ENCODE results near the gene SYT9.

Gene SYT9

DNA sequence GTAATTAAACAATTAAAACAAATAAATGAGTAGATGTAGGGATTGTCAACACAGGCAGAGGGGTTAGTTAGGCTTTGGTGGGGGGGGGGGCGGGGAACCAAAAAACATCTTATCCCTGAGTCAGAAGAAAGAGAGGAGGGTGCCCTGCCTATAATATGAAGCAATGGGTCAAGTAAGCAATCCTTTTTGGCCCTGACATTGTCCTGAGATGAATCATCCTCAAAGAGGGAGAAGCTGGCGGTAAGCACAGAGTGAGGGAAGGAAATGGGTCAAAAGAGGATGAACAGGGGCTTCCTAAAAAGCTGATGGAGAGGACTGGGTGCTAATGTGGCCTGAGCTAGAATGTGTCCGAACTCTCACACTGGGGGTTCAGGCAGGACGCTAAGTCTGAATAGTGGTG, 238.3 kb downstream of the SYT9 start:
- Histone ChIP-seq H3K4me3 (no peak overlapping the region), H3K27ac (no peak overlapping the region)

DNA sequence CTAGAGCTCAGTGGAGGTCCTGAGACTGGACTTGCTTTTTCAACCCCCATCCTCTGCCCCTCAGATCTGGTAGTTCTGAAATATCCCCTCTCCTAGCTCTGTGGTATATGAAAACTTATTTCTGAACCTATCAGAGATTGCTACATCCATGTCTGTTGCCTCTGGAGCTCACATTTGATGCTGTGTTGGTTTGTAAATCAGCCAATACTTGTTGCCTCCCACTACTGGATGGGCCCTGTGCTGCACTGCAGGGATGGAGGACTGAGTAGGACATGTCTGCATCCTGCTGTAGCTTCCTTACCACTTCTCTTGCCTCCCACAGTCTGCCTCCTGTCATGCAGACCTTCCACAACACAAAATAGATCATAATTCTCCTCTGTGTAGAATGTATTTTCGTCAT, 238.8 kb downstream of the SYT9 start:
- Histone ChIP-seq H3K4me3 (no peak overlapping the region), H3K27ac (no peak overlapping the region)

DNA sequence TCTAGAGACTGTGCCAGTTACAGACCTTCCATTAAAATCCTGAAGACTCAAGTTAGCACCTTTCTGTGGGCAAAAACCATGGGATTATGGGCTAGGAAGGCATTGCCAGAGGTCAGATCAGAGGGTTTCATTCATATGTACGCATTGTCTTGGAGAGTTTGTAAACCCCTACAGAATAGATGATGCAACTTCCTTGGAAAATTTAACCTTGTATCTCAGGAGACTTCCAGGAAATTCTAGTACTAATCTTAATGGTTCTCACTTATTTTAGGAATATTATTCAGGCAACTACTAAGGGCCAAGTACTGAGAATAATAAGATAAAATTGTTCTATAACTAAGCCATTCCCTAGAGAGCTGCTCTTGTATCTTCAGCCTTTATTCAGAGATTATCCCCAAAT, 240.5 kb downstream of the SYT9 start:
- Histone ChIP-seq H3K4me3 (no peak overlapping the region), H3K27ac (no peak overlapping the region)

DNA sequence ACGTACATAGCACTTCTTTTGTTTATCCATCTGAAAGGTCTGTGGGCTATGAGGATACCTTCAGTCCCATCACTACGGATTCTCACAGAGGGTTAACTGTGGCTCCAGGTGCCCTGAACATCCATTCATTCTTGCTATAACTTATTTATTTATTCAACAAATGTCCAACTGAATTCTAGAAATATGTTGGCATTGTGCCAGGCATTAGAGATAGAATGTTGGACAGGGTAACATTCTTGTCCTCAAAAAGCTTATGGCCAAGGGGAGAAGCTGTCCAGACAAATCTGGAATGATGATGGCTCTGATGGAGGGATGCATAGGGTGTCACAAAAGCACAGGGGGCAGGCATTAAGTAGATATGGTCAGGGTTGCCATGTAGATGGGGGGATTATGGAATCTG, 242.0 kb downstream of the SYT9 start:
- H3K27ac ChIP-seq = no peak overlapping the region
- no peak overlapping the region for H3K4me3 ChIP-seq

DNA sequence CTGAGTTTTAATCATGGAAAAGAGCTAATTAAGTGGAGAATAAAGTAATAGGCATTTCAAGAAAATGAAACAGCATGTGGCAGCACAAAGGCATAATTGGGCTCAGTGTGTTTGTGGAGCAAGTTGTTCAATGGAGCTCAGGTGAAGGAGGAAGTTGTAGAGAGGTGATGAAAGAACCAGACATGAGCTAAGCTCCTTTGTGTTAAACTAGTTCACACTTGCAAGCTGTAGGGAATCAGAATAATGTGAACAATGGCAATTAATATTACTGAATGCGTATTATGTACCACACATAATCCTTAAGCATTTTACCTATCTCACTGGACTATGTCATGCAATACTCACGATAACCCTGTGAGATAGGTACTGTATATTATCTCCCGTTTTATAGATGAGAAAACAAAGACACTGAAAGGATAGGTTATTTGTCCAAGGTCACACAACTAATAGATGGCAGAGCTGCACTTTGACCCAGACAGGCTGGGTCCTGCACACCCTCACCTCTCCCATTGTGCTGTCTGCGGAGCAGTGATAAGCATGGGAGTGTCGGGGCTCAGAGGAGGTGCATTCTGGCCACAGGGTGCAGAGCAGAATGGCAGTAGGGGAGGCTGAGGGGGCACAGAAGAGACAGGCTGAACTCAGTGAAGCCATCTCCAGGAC, 242.5 kb downstream of the SYT9 start:
- H3K4me3 ChIP-seq = no peak overlapping the region
- H3K27ac ChIP-seq = no peak overlapping the region

DNA sequence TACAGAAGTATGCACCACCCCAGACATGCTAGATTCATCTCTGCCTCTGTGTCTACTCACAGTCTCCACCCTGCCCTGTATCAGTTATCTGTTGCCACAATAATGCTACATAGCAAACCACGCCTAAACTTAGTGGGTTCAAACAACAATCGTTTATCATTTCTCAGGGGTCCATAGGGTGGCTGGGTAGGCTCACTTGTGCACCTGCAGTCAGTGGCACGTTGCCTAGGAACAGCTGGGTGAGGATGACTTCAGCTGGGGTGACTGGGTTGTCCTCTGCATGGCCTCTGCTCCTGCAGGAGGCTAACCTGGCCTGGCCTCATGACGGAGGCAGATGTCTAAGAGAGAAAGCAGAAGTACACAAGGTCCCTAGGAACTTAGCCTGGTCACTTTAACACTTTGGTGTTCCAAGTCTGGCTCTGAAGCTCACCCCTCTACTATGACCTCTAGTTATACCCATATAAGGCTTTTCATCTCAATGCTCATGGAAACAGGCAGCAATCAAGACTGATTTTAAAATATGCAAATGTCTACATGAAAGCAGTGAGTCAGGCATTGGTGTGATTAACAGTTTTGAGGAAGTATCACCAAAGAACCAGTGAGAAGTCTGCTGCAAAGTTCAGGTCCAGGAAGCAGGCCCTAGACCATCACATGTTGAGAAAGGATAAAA, 244.3 kb downstream of the SYT9 start:
- peak overlapping the region in 1 of 21 experiments; percentile 3 for H3K27ac ChIP-seq

DNA sequence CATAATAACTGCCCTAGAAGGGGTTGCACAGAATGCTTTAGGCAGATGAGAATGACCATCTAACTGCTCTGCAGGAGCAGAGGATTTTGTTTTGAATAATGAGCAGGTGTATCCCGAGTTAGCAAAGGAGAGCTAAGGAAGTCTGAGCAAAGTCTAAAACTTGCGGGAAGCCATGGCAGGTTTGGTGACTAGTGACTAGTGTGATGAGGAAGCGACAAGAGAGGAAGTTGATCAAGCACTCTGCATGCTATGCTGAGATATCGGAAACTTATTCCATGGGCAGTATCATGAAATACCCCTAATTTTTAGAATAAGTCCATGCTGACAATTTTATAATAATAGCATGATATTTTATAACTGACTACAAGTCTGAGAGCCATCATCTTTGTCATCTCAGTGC, 246.5 kb downstream of the SYT9 start:
- H3K27ac ChIP-seq = no peak overlapping the region
- no peak overlapping the region for H3K4me3 ChIP-seq

More for the DNA sequence above, 244.3 kb downstream of the SYT9 start:
- H3K4me3 ChIP-seq = no peak overlapping the region

DNA sequence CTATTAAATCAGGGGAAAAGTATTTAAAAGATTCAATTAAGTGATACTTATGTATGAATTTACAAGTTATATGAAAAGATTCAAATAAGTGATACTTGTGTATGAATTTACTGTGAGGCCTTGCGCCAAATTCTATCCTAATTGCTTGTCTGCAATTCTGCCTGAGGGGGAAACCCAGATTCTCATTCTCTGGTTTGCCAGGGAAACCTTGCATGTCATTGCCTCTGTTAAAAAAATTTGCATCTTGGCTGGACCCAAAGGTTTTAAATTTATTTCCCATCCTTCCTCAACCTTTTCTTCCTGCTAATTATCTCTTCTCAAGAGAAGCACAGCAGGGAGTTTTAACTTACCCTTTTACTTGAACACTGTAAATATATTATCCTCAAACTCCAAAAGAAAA, 247.4 kb downstream of the SYT9 start:
- H3K27ac ChIP-seq = no peak overlapping the region
- no peak overlapping the region for H3K4me3 ChIP-seq

DNA sequence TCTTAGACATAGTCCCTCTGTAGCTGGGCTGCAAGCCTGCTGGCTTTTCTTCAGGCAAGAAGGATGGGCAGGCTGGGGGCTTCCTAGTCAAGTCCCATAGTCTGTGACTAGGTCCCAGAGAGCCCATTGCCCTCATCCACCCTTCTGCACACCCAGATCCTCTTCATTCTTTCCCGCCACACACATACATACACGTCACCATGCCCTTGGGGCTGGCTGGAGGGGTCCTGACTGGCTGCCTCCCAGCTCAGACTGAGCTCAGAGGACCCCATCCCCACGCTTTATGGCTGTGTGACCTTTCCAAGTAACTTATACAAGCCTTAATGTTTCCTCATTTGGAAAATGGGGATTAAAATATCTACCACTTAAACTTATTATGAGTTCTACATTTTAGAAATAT, 248.5 kb downstream of the SYT9 start:
- H3K4me3 ChIP-seq = no peak overlapping the region
- H3K27ac ChIP-seq = no peak overlapping the region

DNA sequence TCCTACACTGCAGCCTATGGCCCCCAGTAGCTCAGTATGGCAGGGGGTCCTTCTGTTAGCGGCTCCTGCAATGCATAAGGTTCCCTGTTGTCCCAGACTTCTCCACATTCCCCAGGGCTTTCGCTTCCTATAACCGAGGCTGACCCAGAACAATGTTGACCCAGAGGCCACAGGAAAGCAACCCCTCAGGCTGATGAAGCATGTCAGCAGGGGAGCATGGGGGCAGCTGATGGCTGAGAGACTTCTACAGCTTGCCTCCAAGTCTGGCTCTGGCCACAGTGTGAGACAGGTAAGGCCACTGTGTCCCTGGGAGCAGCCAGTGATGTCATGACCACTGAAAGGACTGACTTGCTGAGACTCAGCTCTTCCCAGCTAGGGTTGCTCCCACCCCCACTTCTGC, 249.5 kb downstream of the SYT9 start:
- H3K27ac ChIP-seq = no peak overlapping the region

DNA sequence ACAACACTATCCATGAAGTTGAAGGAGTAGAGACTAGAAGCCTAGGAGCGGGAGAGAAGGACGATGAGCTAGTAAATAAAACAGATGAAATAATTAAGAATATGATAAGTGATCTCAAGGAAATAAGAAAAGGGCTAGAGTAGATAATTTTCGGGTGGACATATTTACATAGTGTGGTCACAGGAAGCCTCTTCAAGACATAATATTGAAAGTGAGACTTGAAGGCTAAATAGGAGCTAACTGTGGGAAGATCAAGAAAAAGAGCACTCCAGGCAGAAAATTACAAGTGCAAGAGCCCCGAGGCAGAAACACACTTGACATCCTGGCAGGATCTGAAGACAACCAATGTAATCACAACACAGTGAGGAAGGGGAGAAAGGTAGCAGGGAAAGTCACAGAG, 250.2 kb downstream of the SYT9 start:
- no peak overlapping the region for H3K4me3 ChIP-seq
- no peak overlapping the region for H3K27ac ChIP-seq

More for the DNA sequence above, 249.5 kb downstream of the SYT9 start:
- no peak overlapping the region for H3K4me3 ChIP-seq

DNA sequence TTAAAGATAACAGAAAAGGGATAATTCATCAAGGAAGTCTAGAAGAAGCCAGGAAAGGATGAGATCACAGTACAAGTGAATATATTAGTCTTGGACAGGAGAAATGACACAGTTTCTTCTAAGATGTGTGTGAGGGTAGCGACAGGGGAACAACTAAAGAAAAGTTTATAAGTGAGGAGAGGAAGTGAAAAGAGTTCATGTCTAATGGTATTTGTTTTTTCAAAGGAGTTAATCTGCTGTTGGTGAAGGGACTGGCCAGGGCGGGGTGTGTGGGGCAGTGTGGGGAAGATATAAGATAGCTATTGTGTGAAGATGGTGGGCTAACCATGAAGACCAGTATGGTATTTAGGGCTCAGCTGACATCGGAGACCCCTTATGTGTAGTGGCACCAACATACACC, 254.5 kb downstream of the SYT9 start:
- no peak overlapping the region for H3K4me3 ChIP-seq
- H3K27ac ChIP-seq = no peak overlapping the region

DNA sequence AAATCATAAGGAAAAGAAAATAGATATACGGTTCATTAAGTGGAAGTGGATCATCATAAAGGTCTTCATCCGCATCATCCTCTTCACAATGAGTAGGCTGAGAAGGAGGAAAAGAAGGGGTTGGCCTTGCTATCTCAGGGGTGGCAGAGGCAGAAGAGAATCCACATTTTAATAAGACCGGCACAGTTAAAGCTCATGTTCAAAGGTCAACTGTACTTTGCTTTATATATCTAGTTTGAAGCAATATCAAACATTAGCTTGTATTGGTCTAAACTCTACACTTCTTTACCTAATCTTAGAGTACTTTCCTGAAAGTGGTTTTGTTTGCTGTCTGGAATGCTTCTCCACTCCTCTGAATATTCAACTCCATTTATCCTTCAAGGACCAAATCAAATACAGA, 256.4 kb downstream of the SYT9 start:
- Histone ChIP-seq H3K4me3 (no peak overlapping the region), H3K27ac (no peak overlapping the region)

DNA sequence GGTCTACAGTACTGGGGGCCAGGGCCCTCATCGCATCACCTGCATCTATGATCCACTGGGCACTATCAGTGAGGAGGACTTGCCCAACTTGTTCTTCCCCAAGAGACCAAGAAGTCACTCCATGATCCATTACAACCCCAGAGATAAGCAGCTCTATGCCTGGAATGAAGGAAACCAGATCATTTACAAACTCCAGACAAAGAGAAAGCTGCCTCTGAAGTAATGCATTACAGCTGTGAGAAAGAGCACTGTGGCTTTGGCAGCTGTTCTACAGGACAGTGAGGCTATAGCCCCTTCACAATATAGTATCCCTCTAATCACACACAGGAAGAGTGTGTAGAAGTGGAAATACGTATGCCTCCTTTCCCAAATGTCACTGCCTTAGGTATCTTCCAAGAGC, 258.3 kb downstream of the SYT9 start:
- H3K27ac ChIP-seq = no peak overlapping the region
- no peak overlapping the region for H3K4me3 ChIP-seq

DNA sequence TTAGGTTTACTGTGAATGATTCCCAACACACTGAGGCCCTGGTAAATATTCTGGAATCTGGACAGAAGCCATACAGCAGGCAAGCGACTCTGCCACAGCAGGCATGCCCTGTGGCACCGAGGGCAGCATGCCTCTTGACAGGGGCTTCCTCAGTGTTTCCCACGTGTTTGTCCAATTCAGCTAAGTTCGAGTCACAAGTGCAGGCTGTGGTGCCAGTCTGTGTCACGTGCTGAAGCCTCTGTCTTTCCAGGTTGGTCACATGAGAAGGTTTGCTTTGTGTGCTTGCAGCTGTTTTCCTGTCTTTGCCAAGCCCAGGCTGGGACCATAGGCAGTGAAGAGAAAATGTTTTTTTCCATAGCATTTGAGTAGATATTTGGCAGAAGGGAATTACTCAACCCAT, 259.7 kb downstream of the SYT9 start:
- peak overlapping the region in 9 of 21 experiments; percentile 11 to 94 (median 86) for H3K27ac ChIP-seq
- no peak overlapping the region for H3K4me3 ChIP-seq

DNA sequence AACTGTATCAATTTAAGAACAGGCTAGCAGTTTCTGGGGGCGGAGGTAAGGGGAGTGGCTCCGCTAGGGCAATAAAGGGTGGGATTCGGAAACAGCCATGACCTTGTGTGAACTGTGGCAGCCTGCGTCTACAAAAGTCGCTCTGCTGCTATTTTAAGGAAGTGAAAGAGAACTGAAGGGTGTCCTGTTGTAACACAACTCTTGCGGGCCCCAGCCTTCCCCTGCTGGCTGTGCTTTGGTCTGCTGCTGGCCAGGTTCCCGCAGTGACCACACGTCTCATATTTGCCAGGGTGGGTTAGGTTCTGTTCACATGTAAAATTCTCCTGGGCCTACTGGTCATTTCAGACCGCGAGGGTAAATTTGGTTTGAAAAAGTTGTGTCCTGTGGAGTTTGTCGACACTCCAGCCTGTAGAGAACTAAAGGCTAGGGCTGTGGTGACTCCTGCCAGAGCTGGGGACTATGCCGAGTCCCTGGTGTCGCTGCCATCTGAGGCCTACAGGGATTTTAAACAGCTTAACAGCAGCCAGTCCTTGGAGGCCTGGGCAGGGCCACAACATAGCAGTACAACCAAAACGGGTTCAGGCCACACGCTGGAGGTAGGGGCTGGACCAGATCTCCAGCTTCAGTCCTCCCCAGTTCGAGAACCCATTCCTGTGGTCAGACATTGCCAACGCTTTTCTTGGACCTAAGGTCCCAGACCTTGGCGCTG, 261.0 kb downstream of the SYT9 start:
- Histone ChIP-seq H3K4me3 (peak overlapping the region; percentile 53 to 88 (median 69)), H3K27ac (peak overlapping the region; percentile 32 to 94 (median 89))

DNA sequence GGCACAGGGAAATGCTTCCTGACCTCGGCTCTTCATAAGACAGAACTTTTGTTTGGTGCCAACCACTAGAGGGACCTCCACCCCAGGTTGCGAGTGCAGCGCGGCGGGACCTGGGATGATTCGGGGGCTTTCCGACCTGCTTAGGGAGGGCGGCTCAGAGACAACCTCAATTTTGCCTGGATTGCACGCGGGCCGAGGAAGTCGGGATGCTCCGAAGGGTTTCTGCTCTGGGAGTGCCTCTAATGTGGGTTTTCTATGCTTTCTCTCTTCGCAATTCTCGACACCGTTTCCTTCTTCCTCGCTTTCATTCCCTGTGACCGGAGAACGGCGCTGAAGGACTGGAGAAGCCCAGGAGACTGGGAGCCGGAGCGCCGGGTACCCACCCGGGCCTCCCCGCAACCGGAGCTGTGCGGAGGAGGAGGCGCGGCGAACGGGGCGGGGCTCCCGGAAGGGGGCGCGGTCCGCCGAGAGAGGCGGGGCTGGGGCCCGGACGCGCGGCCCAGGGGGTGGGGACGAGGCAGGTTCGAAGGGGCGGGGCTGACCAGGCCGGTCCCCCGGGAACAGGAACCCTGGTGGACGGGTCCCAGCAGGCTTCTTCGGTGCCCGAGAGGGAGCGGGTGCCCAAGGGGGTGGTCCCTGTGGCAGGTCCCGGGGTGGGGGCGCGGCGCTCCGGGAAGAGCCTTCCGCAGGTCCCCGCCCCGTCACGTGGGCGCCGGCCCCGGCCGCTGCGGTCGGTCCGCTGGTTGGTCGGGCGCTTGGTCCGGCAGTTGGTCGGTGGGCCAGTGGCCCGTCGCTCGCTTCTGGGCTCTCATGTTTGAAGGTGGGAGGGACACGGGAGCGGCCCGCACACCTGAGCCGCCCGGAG, 261.8 kb downstream of the SYT9 start, which contains the start of gene PPFIBP2:
Gene PPFIBP2, plus strand, starts transcription at position 766 of the 865 bp plus-strand sequence. CDS start 35,477 bp downstream, outside the sequence.
- H3K4me3 ChIP-seq = peak within 1 kb of the TSS; percentile 53 to 88 (median 69)
- H3K27ac ChIP-seq = peak within 1 kb of the TSS; percentile 32 to 94 (median 89)

DNA sequence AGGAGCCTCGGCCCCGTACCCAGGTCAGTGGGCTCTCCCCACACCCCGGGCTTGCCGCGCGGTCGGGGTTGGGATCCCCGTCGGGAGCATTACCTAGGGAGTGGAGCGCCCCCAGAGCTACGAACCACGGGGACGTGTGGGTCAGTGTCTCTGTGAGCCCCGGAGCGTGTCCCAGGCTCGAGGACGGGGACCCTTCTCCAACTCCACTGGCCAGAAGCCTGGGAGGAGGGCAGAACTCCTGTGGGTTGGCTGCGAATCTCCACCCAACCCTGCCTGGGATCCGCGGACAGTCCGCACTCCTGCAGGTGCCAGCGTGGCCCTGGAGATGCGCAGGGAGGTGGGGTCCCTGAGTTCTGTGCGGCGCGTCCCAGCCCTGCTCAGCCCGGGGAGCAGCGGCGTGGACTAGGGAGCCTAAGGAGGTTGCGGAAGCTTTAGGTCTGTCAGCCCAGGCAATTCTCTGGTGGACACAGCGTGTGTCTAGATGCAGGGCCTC, 262.4 kb downstream of the SYT9 start:
- peak overlapping the region; percentile 53 to 88 (median 69) for H3K4me3 ChIP-seq
- H3K27ac ChIP-seq = peak overlapping the region in 20 of 21 experiments; percentile 76 to 94 (median 89)

DNA sequence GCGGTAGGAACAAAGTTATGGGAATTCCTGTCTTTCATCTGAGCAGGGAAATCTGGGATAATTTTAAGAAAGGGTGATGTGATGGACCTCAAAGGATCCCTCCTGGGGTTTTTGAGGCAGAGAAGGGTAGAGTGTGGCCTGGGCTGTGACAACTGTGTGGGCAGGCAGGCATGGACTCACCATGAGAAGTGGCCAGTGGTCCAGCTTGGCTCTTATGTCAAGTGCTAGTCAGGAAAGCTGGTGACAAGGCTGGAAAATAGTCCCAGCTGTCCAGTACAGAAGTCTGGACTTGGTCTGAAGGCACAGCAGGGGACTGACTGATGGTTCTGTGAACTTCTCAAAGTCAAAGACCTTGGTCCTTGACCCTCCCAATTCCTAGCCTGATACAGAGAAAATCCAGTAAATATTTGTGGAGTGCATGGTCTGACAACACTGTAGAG, 263.8 kb downstream of the SYT9 start:
- Histone ChIP-seq H3K4me3 (no peak overlapping the region), H3K27ac (no peak overlapping the region)

DNA sequence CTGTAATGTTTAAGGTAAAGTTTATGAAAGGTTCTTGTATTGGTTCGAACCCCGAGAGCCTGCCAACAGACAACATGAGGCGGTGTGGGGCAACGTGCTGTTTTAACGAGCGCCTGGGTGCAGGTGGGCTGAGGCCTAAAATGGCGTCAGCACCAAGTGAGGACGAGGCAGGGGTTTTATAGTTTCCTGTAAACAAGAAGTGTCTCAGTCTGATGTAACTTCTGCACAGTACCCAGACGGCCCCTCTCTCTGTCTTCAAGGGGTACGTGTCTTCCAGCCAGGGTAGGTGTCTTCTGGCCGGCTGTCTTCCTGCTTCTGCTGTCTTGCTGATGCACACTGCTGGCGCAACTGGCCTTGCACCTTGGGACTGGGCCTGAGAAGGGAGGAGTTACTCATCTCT, 264.8 kb downstream of the SYT9 start:
- H3K4me3 ChIP-seq = no peak overlapping the region

More for the DNA sequence above, 264.8 kb downstream of the SYT9 start:
- H3K27ac ChIP-seq = no peak overlapping the region

All from skin epidermis (tissue), 12 donors.